ENCODE results near the gene MAEA. TPM values are rescaled to one million over a fixed set of nuclear protein-coding genes. Genes with fewer than 3 reads are reported as not detected.
"Not testable (repeated sequence)": the region's sequence is repeated elsewhere in the genome, so short reads cannot be mapped to it uniquely, and the experiment has no call there.

MAEA gene
- total and polyA plus RNA-seq, 10 of the 15 experiments (the other 5 are each of a cell fraction or from before 2014, with no cell fraction given), result 3.6 to 67.1 (median 54.6) TPM

GRCh38 chr4:1334579-1334895 lies 44.8 kb downstream of the MAEA start:
- Histone ChIP-seq H2AFZ (ENCODE audit: control insufficient read depth, low read depth, low read length) (no peak overlapping the region), H3K9ac (ENCODE audit: control insufficient read depth, insufficient read depth, low read length) (no peak overlapping the region), H3K27me3 (replicated peaks in 1 of 2; ENCODE audit: control insufficient read depth in 2 of 2, insufficient read depth in 2 of 2, low read length in 1 of 2) (no peaks in the 10 kb centered on the region), H3K4me3 (no peak overlapping the region), H3K36me3 (ENCODE audit: control insufficient read depth in 2 of 2, insufficient read depth in 2 of 2, low read length in 1 of 2) (peaks cover 16 to 31% of the 10 kb centered on the region in 2 experiments), H3K27ac (ENCODE audit: control insufficient read depth, insufficient read depth) (no peak overlapping the region), H4K20me1 (ENCODE audit: control insufficient read depth, insufficient read depth) (no peaks in the 10 kb centered on the region), H3K79me2 (ENCODE audit: control insufficient read depth, insufficient read depth, low read length) (no peaks in the 10 kb centered on the region), H3K9me3 (replicated peaks; ENCODE audit: control insufficient read depth, insufficient read depth, low read length) (no peaks in the 10 kb centered on the region; the same call in 2 of the 3 replicates), H3K4me2 (ENCODE audit: control insufficient read depth, insufficient read depth) (no peak overlapping the region), H3K4me1 (ENCODE audit: control insufficient read depth, insufficient read depth, low read length) (no peaks in the 10 kb centered on the region)
- POLR2A ChIA-PET, result no interaction called here
- CTCF ChIA-PET, result interaction anchor here (0.5 kb wide), 1 partner anchor 185 kb away, joined by 4 read pairs; no protein-coding TSS in a partner anchor
- DNase-seq (ENCODE audit: low read depth, low spot score) (no peak), FAIRE-seq (no peak), ATAC-seq (no peak)
- intact Hi-C loops (cut with micrococcal nuclease; ENCODE audit: unreplicated experiment) (no loop called here), in situ Hi-C loops (cut with MboI) (no loop called here)
- SMC1A ChIA-PET (ENCODE audit: uncharacterized antibody, unreplicated experiment), result interaction anchor here (0.6 kb wide), 1 partner anchor 171 kb away, joined by 4 read pairs; no protein-coding TSS in a partner anchor
- 92% methylated on average over 6 of the region's 6 CpGs for WGBS (ENCODE audit: insufficient coverage, insufficient replicate concordance, low lambda C conversion rate, missing lambda C conversion rate)
- no peak for TF ChIP-seq NFXL1 (IDR thresholded peaks at IDR 0.05; ENCODE audit: borderline replicate concordance)
- TF ChIP-seq ESRRA (IDR thresholded peaks at IDR 0.05; ENCODE audit: low read length), result no peak
- no peak for TF ChIP-seq BHLHE40 (IDR thresholded peaks at IDR 0.05; ENCODE audit: borderline replicate concordance in 1 of 2, low read depth in 2 of 2, low read length in 1 of 2)
- TF ChIP-seq SP1 (IDR thresholded peaks at IDR 0.05; ENCODE audit: low read depth, low read length), result no peak
- no peak for TF ChIP-seq ZNF384 (IDR thresholded peaks at IDR 0.05; ENCODE audit: borderline replicate concordance, low read depth, low read length)
- no peak for TF ChIP-seq RAD51 (IDR thresholded peaks at IDR 0.05)
- no peak for TF ChIP-seq NR2F1 (conservative IDR thresholded peaks at IDR 0.05)
- TF ChIP-seq PAX5 (IDR thresholded peaks at IDR 0.05; ENCODE audit: borderline replicate concordance, low read depth, low read length), result no peak
- TF ChIP-seq TAF1 (IDR thresholded peaks at IDR 0.05; ENCODE audit: borderline replicate concordance, low read depth, low read length), result no peak
- no peak for TF ChIP-seq MEF2B (IDR thresholded peaks at IDR 0.05; ENCODE audit: partially characterized antibody, poor library complexity, severe bottlenecking)
- BruUV-seq (replicated peaks), result no TSS peak
- RAD21 ChIA-PET (ENCODE audit: unreplicated experiment), result no interaction called here

GRCh38 chr4:1335193-1335883 lies 45.6 kb downstream of the MAEA start:
- RAD21 ChIA-PET (ENCODE audit: unreplicated experiment); intact Hi-C loops (cut with micrococcal nuclease; ENCODE audit: unreplicated experiment); H4K20me1 ChIP-seq (ENCODE audit: control insufficient read depth, insufficient read depth); H3K4me2 ChIP-seq (ENCODE audit: control insufficient read depth, insufficient read depth); H2AFZ ChIP-seq (ENCODE audit: control insufficient read depth, low read depth, low read length); H3K79me2 ChIP-seq (ENCODE audit: control insufficient read depth, insufficient read depth, low read length); FAIRE-seq; H3K9me3 ChIP-seq (replicated peaks; ENCODE audit: control insufficient read depth, insufficient read depth, low read length); H3K4me1 ChIP-seq (ENCODE audit: control insufficient read depth, insufficient read depth, low read length); H3K4me3 ChIP-seq; H3K27me3 ChIP-seq (replicated peaks in 1 of 2; ENCODE audit: control insufficient read depth in 2 of 2, insufficient read depth in 2 of 2, low read length in 1 of 2); H3K27ac ChIP-seq (ENCODE audit: control insufficient read depth, insufficient read depth); DNase-seq (ENCODE audit: low read depth, low spot score); in situ Hi-C loops (cut with MboI); CTCF ChIA-PET; POLR2A ChIA-PET; H3K9ac ChIP-seq (ENCODE audit: control insufficient read depth, insufficient read depth, low read length); BruUV-seq (replicated peaks); ATAC-seq: not testable (repeated sequence)
- peaks cover 22 to 32% of the 10 kb centered on the region in 2 experiments for H3K36me3 ChIP-seq (ENCODE audit: control insufficient read depth in 2 of 2, insufficient read depth in 2 of 2, low read length in 1 of 2)
- 45% methylated on average over 4 of the region's 4 CpGs for WGBS (ENCODE audit: insufficient coverage, insufficient replicate concordance, low lambda C conversion rate, missing lambda C conversion rate)
- SMC1A ChIA-PET (ENCODE audit: uncharacterized antibody, unreplicated experiment), result interaction anchor here (0.6 kb wide), 1 partner anchor 172 kb away, joined by 4 read pairs; no protein-coding TSS in a partner anchor

Measured in GM12878 (cell line).